A549 (cell line): ENCODE data around the gene TTC16. TPM values are rescaled to one million over a fixed set of nuclear protein-coding genes. Genes with fewer than 3 reads are reported as not detected.

Source experiments
- ATAC-seq, 2 experiments: fragments of 200-7000 bp in 1 of 2; fragments of >200 bp in 1 of 2; cut with Nextera tagmentation in 1 of 2; cut with Tn5 transposase in 1 of 2; 3 replicates each; pipeline versions ENCODE4 v1.8.0 to v1.9.1; 2018 to 2020; ENCODE audit warnings: mild to moderate bottlenecking in 1 of 2, moderate library complexity in 1 of 2
- CTCF ChIA-PET: fragments of 300-600 bp; sonication (Branson Sonifier 250); formaldehyde crosslinking; extraction: SDS; loops from one replicate; lab custom pipeline; 2021; ENCODE audit warnings: antibody characterized with exemption, inconsistent platforms; lab: Yijun Ruan, JAX
- POLR2A ChIA-PET: fragments of 350-600 bp; formaldehyde crosslinking; extraction: SDS; loops from one replicate; lab custom pipeline; 2021; ENCODE audit warnings: antibody characterized with exemption, inconsistent platforms; lab: Yijun Ruan, JAX
- DNase-seq, 2 experiments: peaks; one replicate each; pipeline versions ENCODE4 v3.0.0 to v3.0.0-alpha.2; 2011 to 2016; ENCODE audit warnings: low read depth in 1 of 2, low spot score in 1 of 2
- FAIRE-seq: peaks from 2 replicates; lab custom pipeline; 2011; peaks lifted over from hg19 to GRCh38; lab: Jason Lieb, UNC
- H3K27ac ChIP-seq, 2 experiments: fragments of >200 bp; sonication (Bioruptor Twin); formaldehyde crosslinking; 3 replicates each; pipeline ENCODE4 v1.5.1; 2016 to 2017
- H3K4me1 ChIP-seq: fragments of >200 bp; sonication (Bioruptor Twin); formaldehyde crosslinking; 3 replicates; pipeline ENCODE4 v1.6.1; 2016
- H3K4me2 ChIP-seq: fragments of >200 bp; sonication (Bioruptor Twin); formaldehyde crosslinking; 3 replicates; pipeline ENCODE4 v1.6.1; 2016
- H3K4me3 ChIP-seq: fragments of >200 bp; sonication (Bioruptor Twin); formaldehyde crosslinking; 3 replicates; pipeline ENCODE4 v1.5.1; 2016
- H3K9me3 ChIP-seq: fragments of >200 bp; sonication (Bioruptor Twin); formaldehyde crosslinking; 3 replicates; pipeline ENCODE4 v1.6.1; 2016
- ATOH8 ChIP-seq: fragments of 250-450 bp; sonication (Bioruptor Pico); IDR thresholded peaks from 2 replicates; pipeline ENCODE4 v1.5.0; 2020; ENCODE audit warnings: low read depth, mild to moderate bottlenecking, moderate library complexity
- BCL3 ChIP-seq: fragments of >200 bp; sonication (Bioruptor Twin); formaldehyde crosslinking; IDR thresholded peaks from 3 replicates; pipeline ENCODE4 v1.6.1; 2016
- BHLHE40 ChIP-seq: IDR thresholded peaks from 2 replicates; pipeline ENCODE4 v1.6.1; 2012; ENCODE audit warnings: low read depth, low read length, inconsistent platforms
- CBX2 ChIP-seq: fragments of 200-600 bp; sonication (generic); IDR thresholded peaks from 2 replicates; pipeline ENCODE4 v1.6.1; 2016; ENCODE audit warnings: low read depth, mild to moderate bottlenecking, borderline replicate concordance
- E2F6 ChIP-seq: IDR thresholded peaks from 2 replicates; pipeline ENCODE4 v1.6.1; 2012; ENCODE audit warnings: low read depth, borderline replicate concordance
- EHF ChIP-seq: fragments of 250-450 bp; sonication (Bioruptor Pico); IDR thresholded peaks from 2 replicates; pipeline ENCODE4 v1.5.0; 2020; ENCODE audit warnings: mild to moderate bottlenecking
- EP300 ChIP-seq, 2 experiments: fragments of >200 bp; sonication (Bioruptor Twin); formaldehyde crosslinking; IDR thresholded peaks; 2 replicates in 1 of 2; 3 replicates in 1 of 2; pipeline ENCODE4 v1.6.1; 2016 to 2017
- FOSB ChIP-seq: fragments of 250-450 bp; sonication (Bioruptor Pico); IDR thresholded peaks from 2 replicates; pipeline ENCODE4 v1.5.0; 2020; ENCODE audit warnings: mild to moderate bottlenecking, moderate library complexity
- FOSL2 ChIP-seq, 2 experiments: fragments of 450-650 bp in 1 of 2; fragments of >200 bp in 1 of 2; sonication (Bioruptor Twin) in 1 of 2; formaldehyde crosslinking; IDR thresholded peaks; 2 replicates each; pipeline versions ENCODE4 v1.5.0 to v1.6.1; 2016 to 2020; ENCODE audit warnings: mild to moderate bottlenecking in 1 of 2, moderate library complexity in 1 of 2
- FOXS1 ChIP-seq: fragments of 250-450 bp; sonication (Bioruptor Pico); IDR thresholded peaks from 2 replicates; pipeline ENCODE4 v1.5.0; 2020; ENCODE audit warnings: mild to moderate bottlenecking, moderate library complexity
- HDAC2 ChIP-seq: fragments of 200-600 bp; sonication (generic); IDR thresholded peaks from 2 replicates; pipeline ENCODE4 v1.6.1; 2016
- HOXB5 ChIP-seq: fragments of 250-450 bp; sonication (Bioruptor Pico); IDR thresholded peaks from 2 replicates; pipeline ENCODE4 v1.5.0; 2020; ENCODE audit warnings: mild to moderate bottlenecking, moderate library complexity
- JUNB ChIP-seq: fragments of >200 bp; sonication (Bioruptor Twin); formaldehyde crosslinking; IDR thresholded peaks from 2 replicates; pipeline ENCODE4 v1.6.1; 2016
- KDM5A ChIP-seq: fragments of 200-600 bp; sonication (generic); IDR thresholded peaks from 2 replicates; pipeline ENCODE4 v1.6.1; 2016; ENCODE audit warnings: antibody characterized with exemption, mild to moderate bottlenecking
- MAX ChIP-seq: IDR thresholded peaks from 2 replicates; pipeline ENCODE4 v1.6.1; 2012
- PHF8 ChIP-seq: fragments of 200-600 bp; sonication (generic); IDR thresholded peaks from 2 replicates; pipeline ENCODE4 v1.6.1; 2016; ENCODE audit warnings: low read depth, mild to moderate bottlenecking, antibody characterized with exemption, moderate library complexity, borderline replicate concordance
- POLR2A ChIP-seq: IDR thresholded peaks from 2 replicates; pipeline ENCODE4 v1.6.1; 2012; ENCODE audit warnings: mild to moderate bottlenecking, low read length
- POLR2AphosphoS2 ChIP-seq: conservative IDR thresholded peaks from 2 replicates; pipeline ENCODE4 v1.6.1; 2012; ENCODE audit warnings: low read length, improper control_type of control experiment, inconsistent platforms
- RFX5 ChIP-seq: fragments of 450-650 bp; IDR thresholded peaks from 2 replicates; pipeline ENCODE4 v1.7.1; 2014; ENCODE audit warnings: antibody characterized with exemption, mild to moderate bottlenecking, moderate library complexity
- TP53 ChIP-seq: fragments of 250-450 bp; sonication (Bioruptor Pico); IDR thresholded peaks from 2 replicates; pipeline ENCODE4 v1.5.0; 2021; ENCODE audit warnings: mild to moderate bottlenecking, moderate library complexity
- WGBS: methylation state at CpG from one replicate; pipeline ENCODE4 v1.1.6; 2017; ENCODE audit errors: missing lambda C conversion rate; 5-methylcytosine and 5-hydroxymethylcytosine counted together
- polyA minus RNA-seq: library from RNA; depleted of rRNA, polyadenylated mRNA; stranded (reverse); fragments of >200 nt; gene quantifications from 2 replicates; pipeline ENCODE4 v1.2.3, GENCODE V29; 2011; rRNA and poly(A)+ RNA removed
- polyA plus RNA-seq, 4 experiments: library from polyadenylated mRNA; depleted of rRNA in 3 of 4; stranded (reverse); fragments of >200 nt; fragmentation: RNase III in 1 of 4; extraction: RNeasy Plus Mini Kit Qiagen cat#74134 plus additional on column Dnase treatment in 1 of 4; gene quantifications; 2 replicates in 3 of 4; 3 replicates in 1 of 4; pipeline ENCODE4 v1.2.3, GENCODE V29; 2011 to 2017

Gene TTC16
- polyA plus RNA-seq (2011; rRNA removed) (0.03 TPM in 1 of 2 replicates, not detected in the other), polyA plus RNA-seq (2017; fragmentation: RNase III; extraction: RNeasy Plus Mini Kit Qiagen cat#74134 plus additional on column Dnase treatment) (not detected in 3 replicates), polyA minus RNA-seq (0.25 TPM in 1 of 2 replicates, not detected in the other)
- 0.01 and 0.04 TPM in 2 replicates for polyA plus RNA-seq (2012; cell fraction: cytosol; rRNA removed)
- polyA plus RNA-seq (2012; cell fraction: nucleus; rRNA removed), result 0.04 and 0.07 TPM in 2 replicates

GRCh38 chr9:127715470-127716337 lies at the start of gene TTC16, which contains the start of gene PTRH1:
Gene TTC16, plus strand, starts transcription at chr9:127716079. Its CDS starts 67 bp downstream, at chr9:127716146.
Gene PTRH1, minus strand, starts transcription at chr9:127715663. Its CDS starts 24 bp downstream, at chr9:127715639.
- POLR2A ChIA-PET, result interaction anchor here (0.8 to 2.0 kb wide), 4 partner anchors 12 to 104 kb away, joined by 3 to 6 read pairs (median 5); partner anchors contain the start of genes STXBP1 and TOR2A
- TF ChIP-seq HDAC2 (no peak), CBX2 (no peak), EHF (CRISPR knock-in tag) (no peak), MAX (peak; percentile 70), POLR2AphosphoS2 (no peak), RFX5 (peak; percentile 77; the same call in 1 of the 2 replicates), FOSL2 (IDR thresholded peaks at IDR 0.05) (no peak), FOSL2 (CRISPR knock-in tag; IDR thresholded peaks at IDR 0.05) (peak; percentile 46; the same call in 1 of the 2 replicates), BHLHE40 (no peak), TP53 (no peak), ATOH8 (no peak), KDM5A (no peak), FOXS1 (CRISPR knock-in tag) (no peak), PHF8 (peak; percentile 53; the same call in 1 of the 2 replicates), HOXB5 (CRISPR knock-in tag) (no peak), BCL3 (peak; percentile 30; the same call in 1 of the 3 replicates), EP300 (IDR thresholded peaks at IDR 0.05) (no peak), JUNB (no peak), E2F6 (peak; percentile 57; the same call in 1 of the 2 replicates)
- WGBS, result 7% methylated on average over 43 of the region's 65 CpGs
- ATAC-seq, result peak; percentile 92 to 95
- H3K4me2 ChIP-seq, result peak within 1 kb of the TSS; percentile 94
- no peaks in the 10 kb centered on the region for H3K9me3 ChIP-seq
- DNase-seq, result peak; percentile 96 to 97
- H3K4me1 ChIP-seq, result peaks cover 18% of the 10 kb centered on the region
- CTCF ChIA-PET, result interaction anchor here (0.7 to 7.4 kb wide), 7 partner anchors 10 to 206 kb away, joined by 3 to 63 read pairs (median 4); partner anchors contain the start of genes CFAP157 and TOR2A
- H3K4me3 ChIP-seq, result peak within 1 kb of the TSS; percentile 68
- peak within 1 kb of the TSS; percentile 73 to 79 for H3K27ac ChIP-seq
- FAIRE-seq, result no peak

- 75% methylated on average over 3 of the region's 3 CpGs for WGBS
- no peak overlapping the region for H3K4me2 ChIP-seq
- no peak overlapping the region for H3K27ac ChIP-seq
- ChIA-PET CTCF (interaction anchor here (1.0 to 1.8 kb wide), 5 partner anchors 13 to 203 kb away, joined by 3 to 6 read pairs (median 3); partner anchors contain the start of gene TOR2A), POLR2A (interaction anchor here (0.5 kb wide), 1 partner anchor 36 kb away, joined by 3 read pairs; no protein-coding TSS in a partner anchor)
- TF ChIP-seq FOSB (no peak), POLR2A (no peak)
- TF ChIP-seq, all 56 proteins: peak for 0
- DNase-seq, result no peak
- Histone ChIP-seq H3K4me3 (no peak overlapping the region), H3K9me3 (no peaks in the 10 kb centered on the region), H3K4me1 (no peaks in the 10 kb centered on the region)
- no peak for ATAC-seq
- no peak for FAIRE-seq
Measured at GRCh38 chr9:127667127-127667844, 48.6 kb upstream of the TTC16 start.
